ENCODE measurements around the gene SORL1.
"Not testable (repeated sequence)": the region's sequence is repeated elsewhere in the genome, so short reads cannot be mapped to it uniquely, and the experiment has no call there.

The SORL1 gene

GRCh38 chr11:121476379-121477032, 24.4 kb downstream of the SORL1 start:
- DNase-seq = no peak

DNA sequence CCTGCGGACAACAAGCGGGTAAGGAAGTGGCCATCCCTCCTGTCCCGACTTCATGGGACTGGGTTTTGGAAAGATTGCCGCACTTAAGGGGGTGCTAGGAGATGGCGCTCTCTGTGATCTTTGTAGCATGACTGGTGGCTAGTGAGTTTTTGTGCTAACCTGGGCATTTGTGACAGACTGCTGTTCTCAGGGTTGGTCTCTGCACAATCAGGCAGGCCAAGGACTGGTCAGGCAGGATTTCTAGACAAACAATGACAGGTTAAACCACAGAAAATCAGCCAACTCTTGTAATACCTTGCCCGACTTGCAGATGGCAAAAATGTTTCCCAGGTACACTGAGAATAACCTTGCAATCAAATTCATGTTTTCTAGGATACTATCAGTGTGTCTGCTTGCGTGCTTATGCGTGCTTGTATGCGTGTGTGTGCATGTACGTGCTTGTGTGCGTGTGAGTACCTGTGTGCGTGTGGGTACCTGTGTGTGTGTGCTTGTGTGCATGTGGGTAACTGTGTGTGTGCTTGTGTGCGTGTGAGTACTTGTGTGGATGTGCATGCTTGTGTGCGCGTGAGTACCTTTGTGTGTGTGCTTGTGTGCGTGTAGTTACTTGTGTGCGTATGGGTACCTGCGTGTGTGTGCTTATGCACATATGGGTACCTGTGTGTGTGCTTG, 26.2 kb downstream of the SORL1 start:
- DNase-seq = no peak

GRCh38 chr11:121478895-121479697, 27.0 kb downstream of the SORL1 start:
- no peak for DNase-seq

DNA sequence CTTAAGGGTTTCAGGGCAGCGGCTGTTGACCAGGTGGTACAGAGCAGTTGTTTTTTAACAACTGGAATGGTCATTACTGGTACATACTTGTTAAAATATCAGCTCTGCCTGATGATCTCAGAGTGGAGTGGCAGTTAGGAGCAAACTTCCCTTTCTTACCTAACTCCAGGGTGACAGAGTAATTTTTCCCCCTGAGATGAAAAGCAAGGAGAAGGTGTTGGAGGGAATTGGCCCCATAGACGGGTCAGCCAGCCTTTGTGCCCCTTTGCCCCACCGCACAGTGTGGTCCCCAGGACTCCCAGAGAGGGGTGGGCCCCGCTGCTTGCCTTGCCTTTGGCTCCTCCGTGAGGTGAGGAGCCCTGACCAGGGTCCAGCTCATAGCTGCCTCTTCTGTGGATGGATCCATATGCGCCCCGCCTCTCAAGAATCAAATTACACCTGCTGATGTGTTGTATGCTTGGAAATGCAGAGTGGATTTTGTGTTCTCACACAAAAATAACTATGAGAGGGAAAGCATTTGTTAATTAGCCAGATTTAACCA, 27.7 kb downstream of the SORL1 start:
- DNase-seq = no peak

GRCh38 chr11:121481484-121482230, 29.5 kb downstream of the SORL1 start:
- not testable (repeated sequence) for DNase-seq

- DNase-seq = no peak
Observed at GRCh38 chr11:121482231-121483129, 30.4 kb downstream of the SORL1 start.

GRCh38 chr11:121483805-121484480, 31.8 kb downstream of the SORL1 start:
- DNase-seq = no peak

- no peak for DNase-seq
Observed at GRCh38 chr11:121485216-121485615, 33.1 kb downstream of the SORL1 start.

DNA sequence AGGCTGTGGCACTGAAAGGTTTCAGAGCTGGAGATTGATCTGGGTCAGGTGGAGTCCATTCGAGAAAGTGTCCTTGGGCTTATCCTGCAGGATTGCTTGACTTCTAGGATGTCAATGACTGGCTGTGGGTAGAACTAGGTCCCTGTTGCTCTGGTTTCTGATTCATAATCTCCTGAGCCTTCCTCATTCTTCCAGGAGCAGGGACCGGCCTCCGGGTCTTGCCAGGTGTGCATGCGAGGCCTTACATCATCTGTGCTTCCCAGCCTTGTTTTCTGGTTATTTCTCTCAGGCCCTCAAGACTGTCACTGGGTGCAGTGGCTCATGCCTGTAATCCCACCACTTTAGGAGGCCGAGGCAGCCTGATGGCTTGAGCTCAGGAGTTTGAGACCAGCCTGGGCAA, 33.9 kb downstream of the SORL1 start:
- DNase-seq = no peak

- no peak for DNase-seq
Observed at GRCh38 chr11:121487191-121487590, 35.1 kb downstream of the SORL1 start.

GRCh38 chr11:121488170-121488569, 36.1 kb downstream of the SORL1 start:
- DNase-seq = no peak

DNA sequence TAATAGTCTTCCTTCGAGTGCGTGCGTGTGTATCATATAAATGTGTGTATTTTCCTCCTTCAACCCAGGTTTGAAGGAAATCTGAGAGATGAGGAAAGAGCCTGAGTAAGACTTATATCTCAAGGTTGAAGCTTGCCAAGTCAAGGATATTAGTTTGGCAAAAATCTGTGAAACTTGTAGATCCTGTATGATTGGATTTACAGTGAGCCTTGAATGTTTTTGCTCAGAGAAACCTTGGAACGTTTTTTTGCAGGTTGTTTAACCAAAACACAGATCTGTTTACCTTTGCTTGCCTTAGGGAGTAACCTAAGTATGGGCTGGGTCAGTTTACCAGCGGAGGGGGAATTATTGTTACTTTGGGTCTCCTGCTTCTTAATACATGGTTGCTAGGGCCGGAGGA, 36.5 kb downstream of the SORL1 start:
- DNase-seq = no peak

DNA sequence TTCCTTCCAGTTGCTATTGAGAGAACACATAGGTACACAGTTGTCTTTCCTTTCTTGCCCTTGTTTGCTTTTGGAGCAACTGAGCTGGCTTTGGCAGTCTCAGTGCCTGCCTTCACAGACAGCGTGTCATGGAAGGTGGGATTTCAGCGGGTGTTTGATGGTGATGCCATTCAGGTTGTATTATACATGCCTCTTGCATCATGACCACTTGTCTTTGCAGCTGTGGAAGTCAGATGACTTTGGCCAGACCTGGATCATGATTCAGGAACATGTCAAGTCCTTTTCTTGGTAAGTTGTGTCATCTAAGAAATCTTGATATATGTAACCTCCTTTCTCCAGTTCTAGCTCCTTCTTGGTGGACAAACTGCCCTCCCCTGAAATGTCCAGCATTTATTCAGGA, 37.7 kb downstream of the SORL1 start:
- DNase-seq = no peak

- DNase-seq = no peak
Observed at GRCh38 chr11:121494355-121495099, 42.4 kb downstream of the SORL1 start.

- no peak for DNase-seq
Observed at GRCh38 chr11:121497176-121497998, 45.3 kb downstream of the SORL1 start.

DNA sequence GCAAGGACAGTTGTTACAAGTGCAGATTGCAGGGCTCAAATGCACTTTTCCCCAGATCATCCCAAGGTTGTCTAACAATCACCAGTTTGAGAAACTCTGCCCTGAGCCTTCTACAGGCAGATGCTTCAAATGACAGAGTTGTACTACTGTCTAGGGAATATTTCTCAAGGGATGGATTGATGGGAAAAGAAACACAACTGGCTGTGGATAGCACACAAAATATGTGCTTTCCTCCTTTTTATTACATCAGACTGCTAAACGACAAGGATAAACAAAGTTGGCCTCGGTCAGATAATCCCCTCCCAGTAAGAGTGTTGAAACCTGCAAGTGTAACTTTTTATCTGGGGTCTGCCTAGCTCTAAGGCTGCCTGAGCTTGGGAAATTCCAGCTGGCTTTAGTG, 47.3 kb downstream of the SORL1 start:
- DNase-seq = no peak

- no peak for DNase-seq
Observed at GRCh38 chr11:121500275-121500674, 48.2 kb downstream of the SORL1 start.

- no peak for DNase-seq
Observed at GRCh38 chr11:121500717-121501116, 48.6 kb downstream of the SORL1 start.

GRCh38 chr11:121503051-121503450, 50.9 kb downstream of the SORL1 start:
- DNase-seq = no peak

- not testable (repeated sequence) for DNase-seq
Observed at GRCh38 chr11:121506237-121506636, 54.1 kb downstream of the SORL1 start.

All from NCI-H1092 (cell line).